DMS114 treated with DMSO at 0.1 percent for 48 hours (cell line): ENCODE data around the gene CEP120.
A peak's percentile ranks its signal among the peaks of the same experiment; 100 is the strongest.
"Not testable (repeated sequence)": the region's sequence is repeated elsewhere in the genome, so short reads cannot be mapped to it uniquely, and the experiment has no call there.

Experiments
- DNase-seq: peaks from one replicate; lab custom pipeline; 2025; ENCODE audit not compliant: unreplicated experiment; lab: John Stamatoyannopoulos, UW

Gene CEP120

DNA sequence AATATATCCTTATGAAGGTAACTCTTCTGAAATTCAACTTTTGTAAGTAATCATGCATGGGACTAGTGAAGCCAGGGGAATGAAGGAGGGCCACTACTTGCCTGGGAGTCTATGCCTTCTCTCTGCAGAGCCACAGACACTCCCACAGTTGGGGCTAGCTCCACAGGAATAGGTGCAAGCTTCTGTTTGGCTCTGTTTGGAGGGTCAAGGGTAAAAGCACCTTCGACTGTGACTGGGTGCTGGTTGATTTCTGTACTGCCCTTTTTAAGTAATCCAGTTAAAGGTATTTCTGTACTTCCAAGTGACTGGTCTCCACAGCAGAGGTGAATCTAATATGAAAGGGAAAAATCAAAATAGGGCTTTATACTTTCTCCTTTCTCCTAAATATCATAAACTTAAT is 32.2 kb downstream of the CEP120 start:
- no peak for DNase-seq

- no peak for DNase-seq
Measured at GRCh38 chr5:123389794-123390193, 33.4 kb downstream of the CEP120 start.

GRCh38 chr5:123387313-123387712 is 35.9 kb downstream of the CEP120 start:
- no peak for DNase-seq

- DNase-seq = no peak
Measured at GRCh38 chr5:123382252-123382651, 41.0 kb downstream of the CEP120 start.

DNA sequence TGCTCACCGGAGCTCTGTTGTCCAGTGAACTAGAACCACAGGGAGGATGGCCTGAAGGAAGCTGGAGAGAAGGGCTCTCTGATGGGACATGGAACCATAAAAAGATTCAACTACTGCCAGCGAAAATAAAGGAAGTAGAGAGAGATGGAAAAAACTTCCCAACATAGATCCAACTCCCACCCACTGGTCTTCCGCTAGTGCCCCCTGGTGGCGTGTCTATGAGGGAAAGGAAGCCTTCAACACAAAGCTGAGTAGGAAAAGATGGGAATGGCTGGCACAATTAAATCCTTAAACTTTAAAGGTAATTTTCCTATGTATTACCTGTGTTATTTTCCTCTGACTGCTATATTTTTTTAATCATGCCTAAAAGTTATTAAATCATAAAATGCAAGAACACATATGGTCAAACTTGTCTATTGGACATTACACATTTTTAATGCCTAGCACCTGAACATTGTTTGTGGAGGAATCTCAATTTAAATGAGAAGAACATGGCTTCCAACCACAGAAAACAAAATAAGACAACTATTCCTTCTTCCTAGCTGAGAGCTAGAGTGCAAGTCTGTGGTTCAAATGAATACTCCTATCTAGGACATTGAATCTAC is 51.5 kb downstream of the CEP120 start:
- DNase-seq = no peak

DNA sequence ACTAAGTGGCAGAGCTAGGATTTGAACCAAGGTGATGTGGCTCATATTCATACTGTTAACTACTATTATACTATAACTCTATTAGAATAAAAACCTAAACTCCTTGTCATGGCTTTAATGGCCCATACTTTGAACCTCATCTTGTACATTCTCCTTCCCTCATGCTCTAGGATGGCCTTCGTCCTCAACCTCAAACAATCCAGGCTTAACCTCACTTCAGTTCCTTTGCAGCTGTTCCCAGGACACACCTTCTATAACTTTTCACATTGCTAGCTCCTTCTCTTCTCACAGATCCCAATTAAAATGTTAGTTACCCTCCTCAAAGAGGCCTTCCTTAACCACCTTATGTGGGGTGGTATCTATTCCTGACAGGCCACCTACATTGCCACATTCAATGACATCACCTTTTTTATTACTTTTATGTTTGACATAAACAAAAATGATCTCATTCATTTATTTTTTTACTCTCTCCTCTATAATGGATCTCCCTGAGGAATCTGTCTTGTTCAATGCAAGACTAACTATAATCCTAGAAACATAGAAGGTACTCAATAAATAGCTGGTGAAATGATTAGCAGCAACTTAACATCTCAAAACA is 53.7 kb downstream of the CEP120 start:
- no peak for DNase-seq

DNA sequence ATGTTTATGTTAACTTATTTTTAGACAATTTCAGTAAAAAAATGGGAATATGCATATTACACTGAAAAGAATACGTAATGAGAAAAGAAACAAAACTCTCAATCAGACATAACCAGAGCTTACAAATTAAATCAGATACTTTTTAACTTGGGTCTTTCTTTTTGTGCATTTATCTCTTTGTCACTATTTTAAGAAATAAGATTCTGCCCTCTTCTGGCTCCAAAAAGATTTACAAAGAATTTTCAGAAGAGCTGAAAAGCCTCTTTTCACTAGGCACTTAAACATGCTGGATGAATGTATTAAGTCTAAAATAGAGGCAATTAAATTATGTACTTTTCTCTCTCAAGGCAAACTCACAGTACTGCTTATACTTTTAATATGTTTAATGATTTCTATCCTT is 55.5 kb downstream of the CEP120 start:
- DNase-seq = peak; percentile 35

- DNase-seq = no peak
Measured at GRCh38 chr5:123365156-123365555, 58.0 kb downstream of the CEP120 start.

DNA sequence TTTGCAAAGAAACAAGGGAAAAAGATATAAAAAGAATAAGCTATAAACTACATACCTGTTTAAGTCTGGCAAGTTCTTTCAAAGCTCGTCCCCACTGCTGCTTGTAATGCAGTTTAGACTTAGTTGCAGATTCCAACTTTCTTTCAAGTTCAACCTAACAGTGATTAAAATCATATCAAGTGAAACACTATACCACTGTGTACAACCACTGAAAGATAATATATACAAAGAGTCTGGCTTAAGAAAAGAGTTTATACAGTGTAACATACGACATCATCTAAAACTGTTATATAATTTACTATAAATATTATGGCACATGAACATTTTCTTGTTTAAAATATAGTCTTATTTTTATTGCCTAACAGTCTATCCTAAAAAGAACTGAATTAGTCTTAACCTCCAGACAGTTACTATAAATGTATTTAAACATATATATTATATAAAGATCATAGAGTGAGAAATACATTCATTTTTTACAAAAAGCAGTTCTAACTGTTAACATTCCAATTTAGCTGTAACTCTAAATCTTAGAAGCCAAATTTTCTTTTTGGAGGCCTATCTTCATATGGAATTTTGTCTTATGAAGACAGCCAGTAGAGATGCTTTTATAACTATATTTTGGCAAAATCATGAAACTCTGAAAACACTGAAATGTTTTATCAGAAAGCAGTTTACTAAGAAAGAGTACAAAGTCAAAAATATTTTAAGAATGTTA is 58.6 kb downstream of the CEP120 start:
- no peak for DNase-seq

GRCh38 chr5:123360910-123361309 is 62.3 kb downstream of the CEP120 start:
- DNase-seq = no peak

DNA sequence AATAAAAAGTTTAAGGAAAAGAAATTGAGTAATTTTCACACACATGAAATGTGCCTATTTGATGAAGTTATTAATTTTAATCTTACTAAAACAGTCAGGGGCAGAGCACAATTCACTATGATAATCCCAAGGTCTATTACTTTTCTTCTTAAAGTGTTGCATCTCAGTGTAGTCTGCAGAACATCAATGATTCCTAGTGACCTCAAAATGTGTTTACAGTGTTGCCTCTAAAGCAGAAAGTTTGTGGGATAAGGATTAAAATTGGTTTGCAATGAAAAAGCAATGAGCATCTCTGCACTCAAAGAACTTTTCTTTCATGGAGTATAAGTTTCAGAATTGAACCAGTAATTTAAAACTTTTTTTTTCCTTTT is 63.0 kb downstream of the CEP120 start:
- no peak for DNase-seq

DNA sequence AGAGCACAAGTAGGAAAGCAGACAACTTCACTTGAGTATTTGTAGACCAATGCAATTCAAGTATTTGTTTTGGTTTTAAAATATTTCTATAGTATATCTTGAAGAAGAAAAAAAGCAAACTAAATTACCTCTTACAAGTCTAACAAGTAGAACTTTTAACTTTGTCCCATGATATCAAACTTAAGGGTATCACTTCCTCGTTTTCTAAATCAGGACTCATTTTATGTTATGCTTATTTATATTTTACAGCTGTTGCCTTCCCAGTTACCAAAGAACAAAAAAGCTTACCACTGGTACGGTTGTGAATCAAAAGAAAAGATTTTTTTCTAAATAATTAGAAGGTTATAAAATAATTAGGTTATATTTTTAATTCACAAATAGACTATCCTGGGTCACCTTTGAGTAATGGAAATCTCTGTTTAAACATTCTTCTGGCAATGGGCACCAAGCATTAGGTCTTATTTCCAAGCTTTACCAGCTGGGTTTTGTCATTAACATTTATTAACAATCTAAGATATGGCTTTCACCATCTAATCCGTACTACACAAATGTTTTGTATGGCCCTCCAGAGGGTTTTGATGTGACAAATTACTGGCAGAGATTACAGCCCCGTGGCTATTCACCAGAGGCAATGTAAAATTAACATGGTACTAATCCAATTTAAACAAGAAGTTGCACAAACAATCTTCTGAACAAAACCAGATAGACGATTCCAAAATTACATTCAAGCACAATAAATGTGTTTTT is 63.6 kb downstream of the CEP120 start:
- DNase-seq = no peak

DNA sequence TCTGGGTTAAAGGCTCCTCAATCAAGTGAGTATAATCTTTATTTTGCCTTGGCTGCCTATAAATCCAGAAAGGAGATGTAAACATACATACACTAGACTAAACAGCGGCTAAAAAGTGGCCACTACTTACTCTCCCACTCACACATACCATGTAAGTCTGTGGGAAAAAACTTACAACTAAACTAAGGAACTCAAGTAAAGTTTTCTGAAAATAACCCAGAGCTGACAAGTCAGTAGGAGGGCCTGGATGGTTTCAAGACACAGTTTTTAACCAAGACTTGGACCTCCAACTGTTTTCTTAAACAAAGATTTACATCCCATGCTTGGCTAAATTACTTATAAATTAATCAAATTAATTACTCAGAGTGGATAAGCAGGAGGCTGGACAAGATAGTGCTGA is 64.5 kb downstream of the CEP120 start:
- no peak for DNase-seq

GRCh38 chr5:123358304-123358703 is 64.9 kb downstream of the CEP120 start:
- DNase-seq = no peak

- no peak for DNase-seq
Measured at GRCh38 chr5:123351820-123352219, 71.4 kb downstream of the CEP120 start.

DNA sequence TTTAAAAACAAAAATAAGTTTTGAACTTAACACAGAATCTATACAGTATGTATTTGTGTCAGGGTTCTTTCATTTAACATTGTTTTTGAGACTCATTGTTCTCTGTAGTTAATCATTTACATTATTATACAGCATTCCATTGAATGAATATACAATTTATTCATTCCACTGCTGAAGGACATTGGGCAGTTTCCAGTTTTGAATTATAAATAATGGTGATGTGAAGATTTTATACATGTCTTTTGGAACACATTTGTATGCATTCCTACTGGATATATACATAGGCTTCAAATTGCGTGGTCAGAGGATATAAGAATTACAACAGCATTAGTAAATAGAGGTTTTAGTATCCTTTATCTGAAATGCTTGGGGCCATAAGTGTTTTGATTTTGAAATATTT is 72.0 kb downstream of the CEP120 start:
- DNase-seq = no peak

DNA sequence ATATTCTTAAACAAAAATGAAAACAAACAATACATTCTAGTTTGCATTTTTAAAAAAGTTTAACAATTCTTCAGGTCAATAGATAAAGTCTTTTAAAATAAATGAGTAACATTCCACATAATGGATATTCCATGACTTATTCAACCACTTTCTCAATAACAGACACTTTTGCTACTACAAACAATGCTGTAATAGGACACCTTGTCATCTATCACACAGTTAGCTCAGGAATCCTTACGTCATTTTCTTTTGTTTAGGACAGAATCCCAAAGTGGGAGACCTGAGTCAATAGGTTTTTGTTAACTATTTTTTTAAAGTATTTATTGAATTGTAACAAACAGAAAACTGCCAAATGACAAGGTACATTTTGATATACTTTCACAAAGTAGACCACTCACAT is 72.5 kb downstream of the CEP120 start:
- no peak for DNase-seq

- peak; percentile 77 for DNase-seq
Measured at GRCh38 chr5:123344816-123345426, 78.3 kb downstream of the CEP120 start.

- no peak for DNase-seq
Measured at GRCh38 chr5:123340928-123341327, 82.3 kb downstream of the CEP120 start.

DNA sequence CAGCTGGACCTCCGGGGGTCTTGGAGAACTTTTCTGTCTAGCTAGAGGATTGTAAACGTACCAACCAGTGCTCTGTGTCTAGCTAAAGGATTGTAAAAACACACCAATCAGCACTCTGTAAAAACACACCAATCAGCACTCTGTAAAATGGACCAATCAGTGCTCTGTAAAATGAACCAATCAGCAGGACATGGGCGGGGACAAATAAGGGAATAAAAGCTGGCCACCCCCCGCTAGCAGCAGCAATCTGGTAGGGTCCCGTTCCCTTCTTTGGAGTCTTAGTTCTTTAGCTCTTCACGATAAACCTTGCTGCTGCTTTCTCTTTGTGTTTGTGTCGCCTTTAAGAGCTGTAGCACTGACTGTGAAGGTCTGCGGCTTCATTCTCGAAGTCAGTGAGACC is 114.8 kb downstream of the CEP120 start:
- not testable (repeated sequence) for DNase-seq

DNA sequence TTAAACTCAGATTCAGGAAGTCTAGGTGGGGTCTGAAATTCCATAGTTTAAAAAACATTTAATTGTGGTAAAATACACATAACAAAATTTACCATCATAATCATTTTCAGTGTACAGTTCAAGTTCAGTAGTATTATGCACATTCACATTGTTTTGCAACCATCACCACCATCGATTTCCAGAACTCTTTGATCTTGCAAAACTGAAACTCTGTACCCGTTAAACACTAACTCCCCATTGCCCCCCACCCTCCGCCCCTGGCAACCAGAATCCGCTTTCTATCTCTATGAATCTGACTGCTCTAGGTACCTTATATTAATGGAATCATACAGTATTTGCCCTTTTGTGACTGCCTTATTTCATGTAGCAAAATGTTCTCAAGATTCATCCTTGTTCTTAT is 117.5 kb downstream of the CEP120 start:
- no peak for DNase-seq
